COLO829 (cell line): Measurements from ENCODE around the gene CD55.

Source experiments
- DNase-seq: peaks from one replicate; pipeline ENCODE4 v3.0.0; 2012; ENCODE audit warnings: low spot score

The CD55 gene, protein sequence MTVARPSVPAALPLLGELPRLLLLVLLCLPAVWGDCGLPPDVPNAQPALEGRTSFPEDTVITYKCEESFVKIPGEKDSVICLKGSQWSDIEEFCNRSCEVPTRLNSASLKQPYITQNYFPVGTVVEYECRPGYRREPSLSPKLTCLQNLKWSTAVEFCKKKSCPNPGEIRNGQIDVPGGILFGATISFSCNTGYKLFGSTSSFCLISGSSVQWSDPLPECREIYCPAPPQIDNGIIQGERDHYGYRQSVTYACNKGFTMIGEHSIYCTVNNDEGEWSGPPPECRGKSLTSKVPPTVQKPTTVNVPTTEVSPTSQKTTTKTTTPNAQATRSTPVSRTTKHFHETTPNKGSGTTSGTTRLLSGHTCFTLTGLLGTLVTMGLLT

DNA sequence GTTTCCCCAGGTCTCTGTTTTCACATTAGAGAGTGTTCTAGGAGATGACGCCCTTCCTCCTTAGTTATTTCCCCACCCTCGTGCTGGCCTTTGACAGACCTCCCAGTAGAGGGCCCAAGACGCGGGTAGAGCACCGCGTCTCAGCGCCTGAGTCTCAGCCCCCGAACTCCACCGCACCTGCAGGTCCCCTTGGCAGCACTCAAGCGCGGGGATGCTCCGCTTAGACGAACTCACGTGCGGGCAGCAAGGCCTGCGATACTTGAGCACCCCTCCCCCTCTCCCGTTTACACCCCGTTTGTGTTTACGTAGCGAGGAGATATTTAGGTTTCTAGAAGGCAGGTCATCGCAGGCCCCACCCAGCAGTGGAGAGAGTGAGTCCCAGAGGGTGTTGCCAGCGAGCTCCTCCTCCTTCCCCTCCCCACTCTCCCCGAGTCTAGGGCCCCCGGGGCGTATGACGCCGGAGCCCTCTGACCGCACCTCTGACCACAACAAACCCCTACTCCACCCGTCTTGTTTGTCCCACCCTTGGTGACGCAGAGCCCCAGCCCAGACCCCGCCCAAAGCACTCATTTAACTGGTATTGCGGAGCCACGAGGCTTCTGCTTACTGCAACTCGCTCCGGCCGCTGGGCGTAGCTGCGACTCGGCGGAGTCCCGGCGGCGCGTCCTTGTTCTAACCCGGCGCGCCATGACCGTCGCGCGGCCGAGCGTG lies at the start of gene CD55:
Gene CD55, plus strand, starts transcription at position 600 of the 711 bp plus-strand sequence. Its CDS starts 88 bp downstream, at position 688.
- peak; percentile 89 for DNase-seq

DNA sequence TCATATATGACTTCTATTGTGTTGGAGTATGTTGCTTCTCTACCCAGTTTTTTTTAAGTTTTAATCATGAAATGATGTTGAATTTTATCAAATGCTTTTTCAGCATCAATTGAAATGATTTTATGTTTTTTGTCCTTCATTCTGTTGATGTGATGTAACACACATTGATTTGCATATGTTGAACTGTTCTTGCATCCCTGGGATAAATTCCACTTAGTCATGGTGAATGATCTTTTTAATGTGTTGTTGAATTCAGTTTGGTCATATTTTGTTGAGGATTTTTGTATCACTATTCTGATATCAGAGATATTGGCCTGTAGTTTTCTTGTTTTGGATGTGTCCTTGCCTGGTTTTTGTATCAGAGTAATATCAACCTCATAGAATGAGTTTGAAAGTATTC lies 46.6 kb upstream of the CD55 start:
- DNase-seq: no peak

DNA sequence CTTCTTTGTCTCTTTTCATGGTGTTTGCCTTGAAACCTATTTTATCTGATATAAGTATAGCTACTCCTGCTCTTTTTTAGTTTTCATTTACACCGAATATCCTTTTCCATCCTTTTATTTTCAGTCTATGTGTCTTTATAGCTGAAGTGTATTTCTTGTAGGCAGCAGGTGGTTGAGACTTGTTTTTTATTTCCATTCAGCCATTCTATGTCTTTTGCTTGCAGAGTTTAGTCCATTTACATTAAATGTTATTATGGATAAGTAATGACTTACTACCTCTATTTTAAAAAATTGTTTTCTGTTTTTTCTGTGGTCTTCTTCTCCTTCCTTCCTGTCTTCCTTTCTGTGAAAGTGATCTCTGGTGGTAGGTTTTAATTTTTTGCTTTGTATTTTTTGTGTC lies 45.0 kb upstream of the CD55 start:
- DNase-seq: no peak

DNA sequence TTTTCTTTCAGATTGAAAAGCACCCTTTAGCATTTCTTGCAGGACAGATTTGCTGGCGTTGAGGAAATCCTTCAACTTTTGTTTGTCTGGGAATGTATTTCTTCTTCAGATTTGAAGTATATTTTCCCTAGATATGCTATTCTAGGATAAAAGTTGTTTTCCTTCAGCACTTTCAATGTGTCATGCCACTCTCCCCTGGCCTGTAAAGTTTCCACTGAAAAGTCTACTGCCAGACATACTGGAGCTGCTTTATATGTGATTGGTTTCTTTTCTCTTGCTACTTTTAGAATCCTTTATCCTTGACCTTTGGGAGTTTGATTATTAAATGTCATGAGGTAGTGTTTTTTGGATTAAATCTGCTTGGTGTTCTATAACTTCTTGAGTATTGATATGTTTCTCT lies 44.2 kb upstream of the CD55 start:
- no peak for DNase-seq

DNA sequence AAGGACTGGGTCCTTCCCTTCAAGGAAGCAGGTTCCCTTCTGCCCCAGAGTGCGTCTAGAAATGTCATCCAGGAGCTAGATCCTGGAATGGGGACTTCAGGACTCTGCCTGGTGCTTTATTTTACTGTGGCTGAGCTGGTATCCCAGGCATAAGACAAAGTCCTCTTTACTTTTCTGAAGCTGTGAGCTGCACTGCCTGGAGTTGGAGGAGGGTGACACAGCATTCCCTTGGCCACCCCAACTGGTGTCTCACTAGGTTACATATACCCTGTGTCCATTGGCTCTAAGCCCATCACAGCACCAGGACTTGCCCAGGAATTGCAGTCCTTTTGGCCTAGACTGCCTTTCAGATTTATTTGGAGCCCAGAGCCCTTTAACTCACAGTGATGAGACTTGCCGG lies 41.8 kb upstream of the CD55 start:
- DNase-seq: no peak

GRCh38 chr1:207280706-207281105 lies 40.8 kb upstream of the CD55 start:
- no peak for DNase-seq

- DNase-seq: peak; percentile 73
Observed at GRCh38 chr1:207282058-207282457, 39.4 kb upstream of the CD55 start.

GRCh38 chr1:207282496-207283380 lies 38.7 kb upstream of the CD55 start:
- no peak for DNase-seq

DNA sequence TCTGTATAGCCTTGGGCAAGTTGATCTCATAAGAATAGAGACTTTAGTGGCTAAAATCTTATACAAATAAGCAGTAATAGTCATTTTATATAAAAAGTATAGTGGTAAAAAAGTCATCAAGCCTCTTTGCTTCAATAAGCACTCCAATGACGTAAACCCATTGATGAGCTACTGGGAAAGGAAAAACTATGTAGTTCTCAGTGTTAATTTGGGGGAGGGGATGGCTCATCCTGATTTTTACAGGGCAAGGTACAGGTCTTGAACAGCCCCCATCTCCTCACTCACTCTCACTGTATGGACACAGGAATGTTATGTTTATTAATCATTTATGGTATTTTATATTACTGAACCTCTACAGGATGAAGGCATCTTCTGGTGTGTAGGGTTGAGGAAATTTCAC lies 38.1 kb upstream of the CD55 start:
- DNase-seq: no peak

GRCh38 chr1:207284209-207284897 lies 37.1 kb upstream of the CD55 start:
- DNase-seq: peak; percentile 30

- DNase-seq: no peak
Observed at GRCh38 chr1:207286786-207287468, 34.6 kb upstream of the CD55 start.

DNA sequence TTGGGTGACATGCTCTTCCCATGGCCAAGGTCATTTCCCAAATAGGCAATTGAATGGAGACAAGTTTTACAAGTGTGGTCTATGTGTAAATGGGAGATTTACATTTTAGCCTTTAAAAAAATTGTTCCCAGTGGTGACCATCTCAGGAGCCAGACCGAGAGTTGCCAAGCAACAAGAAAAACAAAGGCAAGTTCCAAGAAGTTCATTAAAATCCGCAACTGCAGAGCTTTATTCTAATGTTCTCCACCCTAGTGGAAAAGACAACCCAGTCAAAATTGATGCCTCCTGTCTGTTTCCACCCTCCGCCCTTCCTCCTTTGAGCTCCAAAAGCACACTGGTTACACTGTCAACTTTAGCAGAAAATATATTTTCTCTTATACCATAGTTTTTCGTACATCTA lies 33.2 kb upstream of the CD55 start:
- DNase-seq: no peak

- no peak for DNase-seq
Observed at GRCh38 chr1:207289756-207290155, 31.7 kb upstream of the CD55 start.

DNA sequence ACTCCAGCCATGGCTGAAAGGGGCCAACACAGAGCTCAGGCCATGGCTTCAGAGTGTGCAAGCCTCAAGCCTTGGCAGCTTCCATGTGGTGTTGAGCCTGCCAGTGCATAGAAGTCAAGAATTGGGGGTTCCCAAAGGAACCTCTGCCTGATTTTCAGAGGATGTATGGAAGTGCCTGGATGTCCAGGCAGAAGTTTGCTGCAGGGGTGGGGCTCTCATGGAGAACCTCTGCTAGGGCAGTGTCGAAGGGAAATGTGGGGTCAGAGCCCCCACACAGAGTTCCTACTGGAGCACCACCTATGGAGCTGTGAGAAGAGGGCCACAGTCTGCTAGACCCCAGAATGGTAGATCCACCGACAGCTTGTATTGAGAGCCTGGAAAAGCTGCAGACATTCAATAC lies 29.8 kb upstream of the CD55 start:
- no peak for DNase-seq

DNA sequence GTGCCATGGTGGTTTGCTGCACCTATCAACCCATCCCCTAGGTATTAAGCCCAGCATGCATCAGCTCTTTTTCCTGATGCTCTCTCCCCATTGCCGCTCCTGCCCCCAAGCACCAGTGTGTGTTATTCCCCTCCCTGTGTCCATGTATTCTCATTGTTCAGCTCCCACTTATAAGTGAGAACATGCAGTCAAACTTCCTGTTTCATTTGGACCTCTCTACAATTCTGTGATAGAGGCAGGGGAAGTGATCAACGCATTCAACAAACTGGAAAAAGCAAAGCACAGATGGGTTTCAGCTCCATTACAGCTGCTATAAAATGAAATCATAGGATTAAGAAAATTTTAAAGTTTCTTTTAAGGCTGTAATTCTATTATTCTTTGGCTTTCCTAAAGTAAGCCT lies 23.3 kb upstream of the CD55 start:
- no peak for DNase-seq

DNA sequence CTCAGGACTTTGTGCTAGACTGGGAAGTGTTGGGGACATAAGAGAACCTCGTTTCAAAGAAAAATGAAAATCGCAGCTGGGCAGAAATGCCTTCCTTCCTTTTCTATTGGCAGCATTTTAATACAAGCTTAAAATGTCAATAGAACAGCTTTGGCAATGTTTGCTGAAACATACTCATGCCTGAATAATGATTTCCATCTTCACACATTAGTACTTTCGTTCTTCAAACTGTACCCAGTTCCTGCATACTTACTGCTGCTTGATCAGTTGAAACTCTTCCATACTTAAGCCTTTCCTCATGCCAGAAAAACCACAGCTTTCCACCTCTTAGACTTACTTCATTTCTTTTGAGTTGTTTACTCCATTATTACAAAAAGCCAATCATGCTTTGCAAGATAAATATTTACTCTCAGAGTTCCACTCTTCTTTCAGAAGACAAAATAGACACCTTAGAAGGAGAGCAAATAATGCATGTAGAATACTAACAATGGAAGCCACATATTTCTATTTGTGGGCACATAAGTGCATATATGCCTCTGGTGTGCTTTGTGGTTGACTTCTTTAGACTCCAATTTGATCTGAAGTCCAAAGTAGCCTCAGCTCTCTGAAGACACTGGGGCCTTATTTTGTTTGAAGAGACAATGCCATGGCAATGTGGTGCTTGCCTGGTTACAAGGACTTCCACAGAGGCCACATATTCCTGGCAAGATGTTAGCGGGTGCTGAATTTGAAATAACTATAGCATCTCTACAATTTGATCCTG lies 22.7 kb upstream of the CD55 start:
- no peak for DNase-seq

DNA sequence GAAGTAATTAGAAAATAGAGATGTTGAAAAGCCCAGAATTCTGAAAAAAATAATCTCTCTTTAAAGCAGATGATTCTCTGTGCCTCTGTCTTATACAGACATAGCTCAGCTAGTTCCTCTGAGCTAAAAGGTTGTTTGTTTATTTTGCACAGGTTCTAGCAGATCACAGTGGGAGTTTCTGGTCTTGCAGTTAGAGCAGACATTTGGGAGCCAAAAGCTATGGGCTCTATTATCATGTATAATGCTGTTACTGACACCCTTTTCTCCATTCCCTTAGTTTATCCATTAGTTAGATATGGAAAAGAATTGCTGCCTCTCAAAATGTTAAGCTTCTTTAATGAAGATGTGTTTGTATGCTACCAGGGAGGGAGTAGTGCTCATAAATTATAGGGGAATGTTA lies 20.5 kb upstream of the CD55 start:
- no peak for DNase-seq

DNA sequence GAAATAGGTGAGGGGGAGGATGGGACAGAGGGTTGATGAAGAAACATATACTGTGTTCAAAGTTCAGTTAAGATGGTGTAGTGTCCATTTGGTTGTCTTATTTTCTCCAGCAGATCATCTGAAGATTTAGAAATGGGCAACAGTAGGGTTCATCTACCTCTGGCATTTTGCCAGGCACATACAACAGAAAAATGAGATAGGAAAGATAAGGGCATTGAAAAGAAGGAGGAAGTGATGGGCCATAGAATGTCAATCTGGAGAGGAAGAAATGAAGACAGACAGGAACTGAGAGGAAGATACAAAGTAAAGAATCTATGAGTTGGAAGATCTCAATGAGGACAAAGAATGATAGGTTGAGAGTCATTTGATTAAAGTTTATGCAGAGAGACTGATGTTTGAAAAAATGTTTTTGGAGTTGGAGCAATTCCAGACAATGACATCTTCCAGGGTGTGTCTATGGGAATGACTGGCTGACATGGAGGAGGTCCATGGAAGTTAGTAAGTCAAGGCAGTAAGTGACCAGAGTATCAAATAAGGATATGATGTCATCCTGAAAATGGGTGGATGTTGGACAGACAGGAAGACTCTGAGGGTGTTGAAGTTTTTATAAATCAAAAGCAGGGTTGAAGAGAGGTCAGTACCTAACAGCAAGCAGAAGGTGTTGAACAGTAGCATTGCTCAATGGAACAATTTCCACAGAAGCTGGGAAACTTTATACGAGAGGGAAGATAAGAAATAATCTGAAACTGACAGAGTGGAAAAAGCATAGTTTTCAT lies 18.7 kb upstream of the CD55 start:
- no peak for DNase-seq

DNA sequence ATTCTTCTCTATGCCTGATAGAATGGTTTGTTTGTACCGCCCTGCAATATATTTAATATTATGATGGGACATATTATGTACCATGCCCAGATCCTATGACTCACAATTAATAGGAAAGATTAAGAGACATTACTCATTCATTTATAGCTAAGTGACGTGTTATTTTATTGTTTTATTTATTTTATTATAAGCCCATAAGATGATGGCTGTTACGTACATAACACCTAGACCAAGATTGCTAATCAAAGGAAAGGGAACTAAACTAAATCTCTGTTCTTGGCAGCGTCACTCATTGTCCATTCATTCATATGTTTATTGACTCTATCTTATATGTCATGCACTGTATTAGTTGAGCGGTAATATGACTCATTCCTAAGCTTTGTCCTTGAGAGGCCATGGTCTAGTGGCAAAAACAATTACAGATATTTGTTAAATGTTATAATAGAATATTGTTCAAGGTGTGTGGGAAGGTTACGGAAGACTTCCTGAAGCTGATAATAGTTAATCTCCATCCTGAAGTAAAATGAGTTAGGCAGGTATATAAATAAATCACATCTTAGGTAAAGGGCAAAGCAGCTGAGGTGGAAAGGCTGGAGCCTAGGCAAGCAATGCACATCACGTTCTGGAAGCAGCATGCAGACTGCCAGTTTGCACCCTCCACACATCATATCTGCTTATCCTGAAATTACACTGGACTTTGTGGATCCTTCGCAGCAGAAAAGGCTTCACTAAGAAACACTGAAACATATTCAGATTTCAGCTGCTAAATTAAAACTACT lies 16.6 kb upstream of the CD55 start:
- DNase-seq: peak; percentile 44
